OCI-LY7 (cell line): Measurements from ENCODE around the gene USE1. TPM values are rescaled to one million over a fixed set of nuclear protein-coding genes. Genes with fewer than 3 reads are reported as not detected.

ENCODE experiments used
- BruUV-seq: library from RNA; stranded (reverse); fragments of 400-500 nt; replicated peaks from 2 replicates; lab custom pipeline; 2021; lab: Mats Ljungman, UMichigan
- CTCF ChIA-PET: fragments of 300-600 bp; sonication (Branson Sonifier 250); formaldehyde crosslinking; loops from one replicate; lab custom pipeline; 2022; ENCODE audit warnings: antibody characterized with exemption; ENCODE audit not compliant: unreplicated experiment; lab: Charles Lee
- POLR2A ChIA-PET: fragments of 300-600 bp; sonication (Branson Sonifier 250); formaldehyde crosslinking; loops from one replicate; lab custom pipeline; 2022; ENCODE audit warnings: antibody characterized with exemption; lab: Charles Lee
- DNase-seq: peaks from one replicate; pipeline ENCODE4 v3.0.0-alpha.2; 2015; ENCODE audit warnings: low spot score
- H2AFZ ChIP-seq: fragments of 200-600 bp; sonication (generic), shearing (Covaris generic); 2 replicates; pipeline ENCODE4 v1.6.1; 2014; ENCODE audit warnings: mild to moderate bottlenecking, antibody characterized with exemption, low read length, moderate library complexity
- H3K27ac ChIP-seq: fragments of 200-600 bp; sonication (generic); 2 replicates; pipeline ENCODE4 v1.5.1; 2014; ENCODE audit warnings: mixed run types, low read depth, mild to moderate bottlenecking, moderate library complexity, low read length, inconsistent platforms; ENCODE audit not compliant: poor library complexity, severe bottlenecking
- H3K36me3 ChIP-seq: fragments of 200-600 bp; sonication (generic); 2 replicates; pipeline ENCODE4 v1.6.1; 2014; ENCODE audit warnings: mild to moderate bottlenecking, antibody characterized with exemption, low read length, moderate library complexity, mixed read lengths; ENCODE audit not compliant: insufficient read depth
- H3K4me1 ChIP-seq: fragments of 200-600 bp; sonication (generic); 2 replicates; pipeline ENCODE4 v1.5.1; 2014; ENCODE audit warnings: mild to moderate bottlenecking, low read length; ENCODE audit not compliant: insufficient read depth, poor library complexity, severe bottlenecking
- H3K4me2 ChIP-seq: fragments of 200-600 bp; sonication (generic); 2 replicates; pipeline ENCODE4 v1.6.1; 2014; ENCODE audit warnings: mild to moderate bottlenecking, low read length
- H3K4me3 ChIP-seq: fragments of 200-600 bp; sonication (generic); 2 replicates; pipeline ENCODE4 v1.5.1; 2014; ENCODE audit warnings: mild to moderate bottlenecking, low read depth, low read length; ENCODE audit not compliant: poor library complexity, severe bottlenecking
- H3K79me2 ChIP-seq: fragments of 200-600 bp; sonication (generic); 2 replicates; pipeline ENCODE4 v1.6.1; 2016; ENCODE audit warnings: low read depth, mild to moderate bottlenecking, low read length, moderate library complexity, mixed read lengths; ENCODE audit not compliant: insufficient read depth
- H3K9me2 ChIP-seq: fragments of 200-600 bp; sonication (generic); 2 replicates; pipeline ENCODE4 v1.6.1; 2016; ENCODE audit warnings: mild to moderate bottlenecking, low read length, mixed read lengths; ENCODE audit not compliant: insufficient read depth
- H3K9me3 ChIP-seq: fragments of 200-600 bp; sonication (generic); 2 replicates; pipeline ENCODE4 v1.6.1; 2014; ENCODE audit warnings: mild to moderate bottlenecking, mixed run types, low read length, mixed read lengths
- H4K20me1 ChIP-seq: fragments of 200-600 bp; sonication (generic); 2 replicates; pipeline ENCODE4 v1.6.1; 2014; ENCODE audit warnings: mild to moderate bottlenecking, antibody characterized with exemption, low read length, moderate library complexity, mixed read lengths; ENCODE audit not compliant: insufficient read depth
- CTCF ChIP-seq: fragments of 200-600 bp; sonication (generic); conservative IDR thresholded peaks from 2 replicates; pipeline ENCODE4 v1.5.1; 2014; ENCODE audit warnings: mild to moderate bottlenecking, antibody characterized with exemption, low read length, moderate library complexity, mixed read lengths
- EZH2phosphoT487 ChIP-seq: fragments of 200-600 bp; sonication (generic); IDR thresholded peaks from 2 replicates; pipeline ENCODE4 v1.6.1; 2018; ENCODE audit warnings: low read depth, borderline replicate concordance, mild to moderate bottlenecking, mixed run types, antibody characterized with exemption, low read length, moderate library complexity, mixed read lengths
- intact Hi-C: fragments of 100-400 bp; cut with micrococcal nuclease; formaldehyde crosslinking; loops from one replicate; pipeline ENCODE4 v1.10.0; 2022; ENCODE audit not compliant: unreplicated experiment
- total RNA-seq, 2 experiments: library from RNA; depleted of rRNA in 1 of 2; stranded (reverse); fragments of >200 nt in 1 of 2; shearing (Covaris generic) in 1 of 2; gene quantifications; 2 replicates each; pipeline ENCODE4 v1.2.3, GENCODE V29; 2014 to 2022

Gene USE1
- total RNA-seq, 2 experiments from 2014 or later: 28.6 to 31.2 TPM

- ChIA-PET CTCF (interaction anchor here (0.6 kb wide), 1 partner anchor 17 kb away, joined by 3 read pairs; no protein-coding TSS in a partner anchor), POLR2A (interaction anchor here (0.6 to 1.1 kb wide), 5 partner anchors 11 to 92 kb away, joined by 3 to 4 read pairs (median 3); partner anchors contain the start of gene BABAM1)
- Histone ChIP-seq H3K79me2 (peaks cover 16% of the 10 kb centered on the region; the same call in 1 of the 2 replicates), H3K27ac (no peak overlapping the region), H3K9me3 (no peaks in the 10 kb centered on the region), H3K4me3 (no peak overlapping the region), H3K4me2 (no peak overlapping the region), H2AFZ (no peak overlapping the region), H3K36me3 (no peaks in the 10 kb centered on the region), H4K20me1 (no peaks in the 10 kb centered on the region), H3K9me2 (no peaks in the 10 kb centered on the region), H3K4me1 (peaks cover 26% of the 10 kb centered on the region)
- DNase-seq: no peak
- TF ChIP-seq EZH2phosphoT487 (no peak), CTCF (no peak)
- BruUV-seq: no TSS peak
- intact Hi-C loops: loop anchor here (10.0 kb wide), 1 partner anchor 353 kb away; no protein-coding TSS in a partner anchor
These were observed 33.0 kb downstream of the USE1 start for GRCh38 chr19:17248011-17248776.

GRCh38 chr19:17249887-17250548, 34.9 kb downstream of the USE1 start:
- ChIA-PET POLR2A (interaction anchor here (0.6 to 0.7 kb wide), 2 partner anchors 86 to 182 kb away, joined by 3 to 6 read pairs; no protein-coding TSS in a partner anchor), CTCF (interaction anchor here (0.6 kb wide), 1 partner anchor 171 kb away, joined by 3 read pairs; no protein-coding TSS in a partner anchor)
- no peak overlapping the region for H3K27ac ChIP-seq
- no TSS peak for BruUV-seq
- DNase-seq: no peak
- no peak for TF ChIP-seq CTCF
- TF ChIP-seq EZH2phosphoT487: no peak
- no peaks in the 10 kb centered on the region for H3K79me2 ChIP-seq
- H3K9me2 ChIP-seq: no peaks in the 10 kb centered on the region
- no peaks in the 10 kb centered on the region for H3K9me3 ChIP-seq
- intact Hi-C loops: loop anchor here (10.0 kb wide), 1 partner anchor 355 kb away; no protein-coding TSS in a partner anchor
- no peaks in the 10 kb centered on the region for H3K36me3 ChIP-seq
- H4K20me1 ChIP-seq: no peaks in the 10 kb centered on the region
- H3K4me2 ChIP-seq: no peak overlapping the region
- peaks cover 11% of the 10 kb centered on the region for H3K4me1 ChIP-seq
- H2AFZ ChIP-seq: no peak overlapping the region
- H3K4me3 ChIP-seq: no peak overlapping the region
